IMR-90 (cell line): Measurements from ENCODE around the gene PPM1L. TPM values are rescaled to one million over a fixed set of nuclear protein-coding genes. Genes with fewer than 3 reads are reported as not detected.

ENCODE experiments used
- ATAC-seq: fragments of 200-7000 bp; cut with Tn5 transposase; 2 replicates; pipeline ENCODE4 v1.9.1; 2020; ENCODE audit warnings: low read depth, mild to moderate bottlenecking, moderate library complexity
- BruUV-seq: library from RNA; stranded (reverse); fragments of 400-500 nt; replicated peaks from 2 replicates; lab custom pipeline; 2021; lab: Mats Ljungman, UMichigan
- CTCF ChIA-PET: fragments of 300-600 bp; formaldehyde crosslinking; extraction: SDS; loops from one replicate; lab custom pipeline; 2021; ENCODE audit warnings: antibody characterized with exemption; lab: Yijun Ruan, JAX
- POLR2A ChIA-PET: fragments of 300-600 bp; sonication (Branson Sonifier 250); formaldehyde crosslinking; loops from one replicate; lab custom pipeline; 2022; ENCODE audit warnings: antibody characterized with exemption; ENCODE audit not compliant: unreplicated experiment; lab: Charles Lee
- DNase-seq: peaks from one replicate; pipeline ENCODE4 v3.0.0; 2013
- H2AFZ ChIP-seq: replicated peaks from 2 replicates; pipeline ENCODE3; 2013; ENCODE audit warnings: low read length, mild to moderate bottlenecking; ENCODE audit not compliant: poor library complexity
- H2AK5ac ChIP-seq: 2 replicates; pipeline ENCODE4 v1.6.1; 2013; ENCODE audit warnings: low read depth, low read length, inconsistent platforms
- H2AK9ac ChIP-seq: replicated peaks from 2 replicates; pipeline ENCODE3; 2013; ENCODE audit warnings: mild to moderate bottlenecking, low read depth, low read length, moderate library complexity; ENCODE audit not compliant: poor library complexity
- H2BK120ac ChIP-seq: 2 replicates; pipeline ENCODE4 v1.6.1; 2013; ENCODE audit warnings: low read depth, low read length, inconsistent platforms
- H2BK15ac ChIP-seq: 3 replicates; pipeline ENCODE4 v1.6.1; 2013; ENCODE audit warnings: low read depth, low read length, inconsistent platforms
- H2BK20ac ChIP-seq: 2 replicates; pipeline ENCODE4 v1.6.1; 2013; ENCODE audit warnings: low read depth, mild to moderate bottlenecking, inconsistent platforms, low read length, moderate library complexity
- H2BK5ac ChIP-seq: 2 replicates; pipeline ENCODE4 v1.6.1; 2013; ENCODE audit warnings: mild to moderate bottlenecking, low read depth, low read length, inconsistent platforms; ENCODE audit not compliant: poor library complexity, severe bottlenecking
- H3K14ac ChIP-seq: replicated peaks from 2 replicates; pipeline ENCODE4 v1.6.1; 2013; ENCODE audit warnings: low read depth, low read length, inconsistent platforms
- H3K18ac ChIP-seq: 2 replicates; pipeline ENCODE4 v1.6.1; 2013; ENCODE audit warnings: low read depth, low read length, control low read depth
- H3K23ac ChIP-seq: 2 replicates; pipeline ENCODE4 v1.6.1; 2013; ENCODE audit warnings: low read depth, low read length, inconsistent platforms
- H3K27ac ChIP-seq: 2 replicates; pipeline ENCODE4 v1.5.1; 2013; ENCODE audit warnings: mild to moderate bottlenecking, control low read depth, low read length; ENCODE audit not compliant: insufficient read depth
- H3K27me3 ChIP-seq: 2 replicates; pipeline ENCODE4 v1.6.1; 2013; ENCODE audit warnings: low read length; ENCODE audit not compliant: control insufficient read depth, insufficient read depth
- H3K36me3 ChIP-seq: 2 replicates; pipeline ENCODE4 v1.6.1; 2013; ENCODE audit warnings: low read length, mixed read lengths; ENCODE audit not compliant: control insufficient read depth, insufficient read depth
- H3K4ac ChIP-seq: 2 replicates; pipeline ENCODE4 v1.6.1; 2013; ENCODE audit warnings: low read depth, low read length, inconsistent platforms
- H3K4me1 ChIP-seq: 2 replicates; pipeline ENCODE4 v1.6.1; 2013; ENCODE audit warnings: low read length, mixed read lengths; ENCODE audit not compliant: control insufficient read depth, insufficient read depth
- H3K4me2 ChIP-seq: 2 replicates; pipeline ENCODE4 v1.6.1; 2013; ENCODE audit warnings: low read depth, mild to moderate bottlenecking, control low read depth, low read length, moderate library complexity
- H3K4me3 ChIP-seq: 2 replicates; pipeline ENCODE4 v1.5.1; 2013; ENCODE audit warnings: low read depth, mild to moderate bottlenecking, control low read depth, low read length, moderate library complexity; ENCODE audit not compliant: insufficient read depth
- H3K56ac ChIP-seq: 2 replicates; pipeline ENCODE4 v1.6.1; 2013; ENCODE audit warnings: low read length, inconsistent platforms; ENCODE audit not compliant: insufficient read depth; ENCODE audit errors: extremely low read depth
- H3K79me1 ChIP-seq, 2 experiments: 2 replicates each; pipeline ENCODE4 v1.6.1; 2013; ENCODE audit warnings: low read length in 2 of 2, inconsistent platforms in 1 of 2, low read depth in 1 of 2
- H3K9ac ChIP-seq: 2 replicates; pipeline ENCODE4 v1.6.1; 2013; ENCODE audit warnings: low read depth, low read length, control low read depth
- H3K9me1 ChIP-seq: 2 replicates; pipeline ENCODE4 v1.6.1; 2013; ENCODE audit warnings: low read length, inconsistent platforms; ENCODE audit not compliant: insufficient read depth
- H3K9me3 ChIP-seq: 2 replicates; pipeline ENCODE4 v1.6.1; 2013; ENCODE audit warnings: low read length; ENCODE audit not compliant: control insufficient read depth, insufficient read depth
- H4K20me1 ChIP-seq: 2 replicates; pipeline ENCODE4 v1.6.1; 2013; ENCODE audit warnings: low read length, inconsistent platforms; ENCODE audit not compliant: insufficient read depth
- H4K5ac ChIP-seq: 2 replicates; pipeline ENCODE4 v1.6.1; 2013; ENCODE audit warnings: mild to moderate bottlenecking, low read depth, low read length, control low read depth
- H4K8ac ChIP-seq, 2 experiments: 2 replicates each; pipeline ENCODE4 v1.6.1; 2013; ENCODE audit warnings: low read depth in 2 of 2, low read length in 2 of 2, control low read depth in 1 of 2, inconsistent platforms in 1 of 2
- H4K91ac ChIP-seq: 2 replicates; pipeline ENCODE4 v1.6.1; 2013; ENCODE audit warnings: low read depth, low read length, inconsistent platforms; ENCODE audit not compliant: insufficient read depth
- CEBPB ChIP-seq: IDR thresholded peaks from 2 replicates; pipeline ENCODE4 v1.6.1; 2012; ENCODE audit warnings: low read depth, low read length, improper control_type of control experiment
- CHD1 ChIP-seq: IDR thresholded peaks from 2 replicates; pipeline ENCODE4 v1.6.1; 2012; ENCODE audit warnings: low read depth, low read length, improper control_type of control experiment
- ELK1 ChIP-seq: fragments of 150-350 bp; IDR thresholded peaks from 2 replicates; pipeline ENCODE4 v1.6.1; 2016; ENCODE audit warnings: low read depth, mild to moderate bottlenecking, low read length, moderate library complexity, borderline replicate concordance
- FOS ChIP-seq: fragments of 150-350 bp; IDR thresholded peaks from 2 replicates; pipeline ENCODE4 v1.6.1; 2016; ENCODE audit warnings: low read depth, low read length
- MAZ ChIP-seq: IDR thresholded peaks from 2 replicates; pipeline ENCODE4 v1.6.1; 2012; ENCODE audit warnings: low read depth, mild to moderate bottlenecking, low read length, improper control_type of control experiment, moderate library complexity, borderline replicate concordance
- MXI1 ChIP-seq: IDR thresholded peaks from 2 replicates; pipeline ENCODE4 v1.6.1; 2012; ENCODE audit warnings: low read depth, mild to moderate bottlenecking, low read length, moderate library complexity, borderline replicate concordance
- NFE2L2 ChIP-seq: fragments of 150-350 bp; IDR thresholded peaks from 2 replicates; pipeline ENCODE4 v1.6.1; 2016; ENCODE audit warnings: low read depth, mild to moderate bottlenecking, low read length
- RAD21 ChIP-seq: IDR thresholded peaks from 2 replicates; pipeline ENCODE4 v1.6.1; 2012; ENCODE audit warnings: low read length, improper control_type of control experiment
- RCOR1 ChIP-seq: IDR thresholded peaks from 2 replicates; pipeline ENCODE4 v1.6.1; 2012; ENCODE audit warnings: mild to moderate bottlenecking, low read length, improper control_type of control experiment; ENCODE audit not compliant: insufficient replicate concordance
- SMC3 ChIP-seq: fragments of 150-350 bp; IDR thresholded peaks from 2 replicates; pipeline ENCODE4 v1.6.1; 2016; ENCODE audit warnings: low read depth, mild to moderate bottlenecking, antibody characterized with exemption, low read length, moderate library complexity
- WGBS, 2 experiments: methylation state at CpG; one replicate each; pipeline versions ENCODE4 v1.1.5 to v1.1.7; 2013; ENCODE audit warnings: missing lambda C conversion rate in 2 of 2; ENCODE audit not compliant: insufficient read length in 1 of 2; ENCODE audit errors: extremely low coverage in 2 of 2; 5-methylcytosine and 5-hydroxymethylcytosine counted together
- dilution Hi-C: fragments of 300-500 bp; cut with HindIII; formaldehyde crosslinking; loops from one replicate; pipeline ENCODE4 v1.14.3; 2018; ENCODE audit warnings: low sequenced_read_pairs; ENCODE audit not compliant: unreplicated experiment
- in situ Hi-C: fragments of 300-500 bp; cut with MboI; formaldehyde crosslinking; loops from 3 replicates; pipeline ENCODE4 v1.14.3; 2019; ENCODE audit warnings: low sequenced_read_pairs, inconsistent platforms, mixed read lengths
- intact Hi-C: fragments of 100-400 bp; cut with micrococcal nuclease; formaldehyde crosslinking; loops from 2 replicates; pipeline ENCODE4 v1.10.0; 2022
- polyA plus RNA-seq, 3 experiments: library from polyadenylated mRNA; depleted of rRNA; stranded (reverse); fragments of >200 nt; gene quantifications; 2 replicates each; pipeline ENCODE4 v1.2.3, GENCODE V29; 2012; ENCODE audit warnings: low replicate concordance in 1 of 3
- total RNA-seq: library from RNA; depleted of rRNA; stranded (reverse); fragments of >200 nt; gene quantifications from 2 replicates; pipeline ENCODE4 v1.2.3, GENCODE V29; 2012

Gene PPM1L
- total and polyA plus RNA-seq, 2 of the 4 experiments (the other 2 are of a cell fraction), result 0.14 to 0.18 TPM

GRCh38 chr3:161067335-161067734 is 311.3 kb downstream of the PPM1L start:
- no peak overlapping the region for H2BK120ac ChIP-seq
- H3K14ac ChIP-seq, result no peak overlapping the region
- H3K4me1 ChIP-seq, result no peaks in the 10 kb centered on the region
- H3K23ac ChIP-seq, result no peak overlapping the region
- H3K9ac ChIP-seq, result no peak overlapping the region
- no peak overlapping the region for H3K4me2 ChIP-seq
- dilution Hi-C loops, result no loop called here
- no peak overlapping the region for H2AFZ ChIP-seq
- H3K4me3 ChIP-seq, result no peak overlapping the region
- H3K9me3 ChIP-seq, result no peaks in the 10 kb centered on the region
- no peaks in the 10 kb centered on the region for H3K79me1 ChIP-seq
- intact Hi-C loops, result no loop called here
- no peak overlapping the region for H3K4ac ChIP-seq
- no TSS peak for BruUV-seq
- ChIA-PET POLR2A (no interaction called here), CTCF (no interaction called here)
- H4K5ac ChIP-seq, result no peak overlapping the region
- H3K36me3 ChIP-seq, result no peaks in the 10 kb centered on the region
- in situ Hi-C loops, result no loop called here
- TF ChIP-seq RAD21 (no peak), CEBPB (no peak), SMC3 (no peak), RCOR1 (no peak), MAZ (no peak), MXI1 (no peak), FOS (no peak), NFE2L2 (no peak), CHD1 (no peak), ELK1 (no peak)
- no peak overlapping the region for H2BK20ac ChIP-seq
- H3K56ac ChIP-seq, result no peak overlapping the region
- no peak overlapping the region for H4K8ac ChIP-seq
- H2BK5ac ChIP-seq, result no peak overlapping the region
- H2AK9ac ChIP-seq, result no peak overlapping the region
- WGBS, 2 experiments, result 20% methylated on average over 1 of the region's 1 CpG; no CpG with 5 or more reads in 1 of the 2 experiments
- H3K18ac ChIP-seq, result no peak overlapping the region
- no peak overlapping the region for H4K91ac ChIP-seq
- no peak for ATAC-seq
- no peak overlapping the region for H2BK15ac ChIP-seq
- H3K27ac ChIP-seq, result no peak overlapping the region
- H3K27me3 ChIP-seq, result no peaks in the 10 kb centered on the region
- no peaks in the 10 kb centered on the region for H4K20me1 ChIP-seq
- no peak for DNase-seq
- no peak overlapping the region for H2AK5ac ChIP-seq
- H3K9me1 ChIP-seq, result no peaks in the 10 kb centered on the region
